Neuronal stem cell (in vitro differentiated cells): ENCODE results near the gene C16orf89.

Experiments
- DNase-seq: peaks from one replicate; pipeline ENCODE4 v3.0.0-alpha.2; 2013; ENCODE audit warnings: low spot score
- H2AFZ ChIP-seq: one replicate; pipeline ENCODE4 v1.6.1; 2013; ENCODE audit warnings: mild to moderate bottlenecking, low read length, inconsistent platforms
- H2AK5ac ChIP-seq: 2 replicates; pipeline ENCODE4 v1.6.1; 2013; ENCODE audit warnings: low read depth, mild to moderate bottlenecking, inconsistent platforms, low read length, moderate library complexity, mixed read lengths
- H2BK120ac ChIP-seq: 2 replicates; pipeline ENCODE4 v1.6.1; 2013; ENCODE audit warnings: low read depth, mild to moderate bottlenecking, inconsistent platforms, low read length, moderate library complexity, mixed read lengths
- H2BK12ac ChIP-seq: one replicate; pipeline ENCODE4 v1.6.1; 2013; ENCODE audit warnings: low read length, inconsistent platforms
- H2BK15ac ChIP-seq: 2 replicates; pipeline ENCODE4 v1.6.1; 2013; ENCODE audit warnings: mild to moderate bottlenecking, low read length, inconsistent platforms, mixed read lengths
- H2BK5ac ChIP-seq: one replicate; pipeline ENCODE4 v1.6.1; 2013; ENCODE audit warnings: inconsistent platforms, mild to moderate bottlenecking, low read length, moderate library complexity
- H3K14ac ChIP-seq: one replicate; pipeline ENCODE4 v1.6.1; 2013; ENCODE audit warnings: low read length, inconsistent platforms
- H3K18ac ChIP-seq: 2 replicates; pipeline ENCODE4 v1.6.1; 2013; ENCODE audit warnings: low read length, inconsistent platforms
- H3K23ac ChIP-seq: 2 replicates; pipeline ENCODE4 v1.6.1; 2013; ENCODE audit warnings: low read depth, mild to moderate bottlenecking, mixed read lengths, low read length, inconsistent platforms; ENCODE audit not compliant: poor library complexity
- H3K27ac ChIP-seq: replicated peaks from 3 replicates; pipeline ENCODE4 v1.5.1; 2013; ENCODE audit warnings: low read length, inconsistent platforms
- H3K27me3 ChIP-seq, 3 experiments: 2 replicates each; pipeline ENCODE4 v1.6.1; 2013; ENCODE audit warnings: low read length in 3 of 3, mild to moderate bottlenecking in 2 of 3, inconsistent platforms in 1 of 3, low read depth in 1 of 3, mixed read lengths in 1 of 3, moderate library complexity in 1 of 3; ENCODE audit not compliant: control insufficient read depth in 3 of 3, insufficient read depth in 3 of 3
- H3K36me3 ChIP-seq, 2 donors: replicated peaks in 1 of 2; 2 replicates each; pipeline ENCODE4 v1.6.1; 2013; ENCODE audit warnings: low read length in 2 of 2; ENCODE audit not compliant: control insufficient read depth in 2 of 2, insufficient read depth in 2 of 2
- H3K4ac ChIP-seq: 2 replicates; pipeline ENCODE4 v1.6.1; 2013; ENCODE audit warnings: inconsistent platforms, mild to moderate bottlenecking, low read length, moderate library complexity
- H3K4me1 ChIP-seq, 2 donors: 1 replicate in 1 of 2; 2 replicates in 1 of 2; pipeline ENCODE4 v1.6.1; 2013; ENCODE audit warnings: low read length in 2 of 2, low read depth in 1 of 2; ENCODE audit not compliant: control insufficient read depth in 2 of 2, insufficient read depth in 1 of 2
- H3K4me2 ChIP-seq: one replicate; pipeline ENCODE4 v1.6.1; 2013; ENCODE audit warnings: mild to moderate bottlenecking, low read length, inconsistent platforms; ENCODE audit not compliant: insufficient read depth, poor library complexity, severe bottlenecking
- H3K4me3 ChIP-seq, 2 donors: 2 replicates each; pipeline ENCODE4 v1.5.1; 2013; ENCODE audit warnings: low read length in 2 of 2, mild to moderate bottlenecking in 2 of 2, inconsistent platforms in 1 of 2, moderate library complexity in 1 of 2
- H3K79me1 ChIP-seq: one replicate; pipeline ENCODE4 v1.6.1; 2013; ENCODE audit warnings: low read depth, mild to moderate bottlenecking, inconsistent platforms, low read length, moderate library complexity
- H3K9ac ChIP-seq: one replicate; pipeline ENCODE4 v1.6.1; 2013; ENCODE audit warnings: mild to moderate bottlenecking, low read depth, low read length, inconsistent platforms; ENCODE audit not compliant: poor library complexity
- H3K9me3 ChIP-seq, 2 donors: replicated peaks in 1 of 2; 2 replicates each; pipeline versions ENCODE3 to v1.6.1; 2013; ENCODE audit warnings: low read length in 2 of 2, mild to moderate bottlenecking in 2 of 2, inconsistent platforms in 1 of 2, low read depth in 1 of 2, mixed read lengths in 1 of 2, moderate library complexity in 1 of 2; ENCODE audit not compliant: control insufficient read depth in 2 of 2, insufficient read depth in 1 of 2
- H4K8ac ChIP-seq: one replicate; pipeline ENCODE4 v1.6.1; 2013; ENCODE audit warnings: low read depth, mild to moderate bottlenecking, inconsistent platforms, low read length, moderate library complexity
- H4K91ac ChIP-seq: one replicate; pipeline ENCODE4 v1.6.1; 2013; ENCODE audit warnings: low read length, low read depth, mild to moderate bottlenecking, inconsistent platforms; ENCODE audit not compliant: poor library complexity
- WGBS, 2 donors: extraction: QIAGEN DNeasy Blood & Tissue Kit; methylation state at CpG; one replicate each; pipeline ENCODE4 v1.1.7; 2013; ENCODE audit warnings: missing lambda C conversion rate in 2 of 2, mixed read lengths in 1 of 2; ENCODE audit not compliant: insufficient read length in 2 of 2, insufficient replicate concordance in 1 of 2; ENCODE audit errors: extremely low coverage in 2 of 2; 5-methylcytosine and 5-hydroxymethylcytosine counted together

Gene C16orf89

DNA sequence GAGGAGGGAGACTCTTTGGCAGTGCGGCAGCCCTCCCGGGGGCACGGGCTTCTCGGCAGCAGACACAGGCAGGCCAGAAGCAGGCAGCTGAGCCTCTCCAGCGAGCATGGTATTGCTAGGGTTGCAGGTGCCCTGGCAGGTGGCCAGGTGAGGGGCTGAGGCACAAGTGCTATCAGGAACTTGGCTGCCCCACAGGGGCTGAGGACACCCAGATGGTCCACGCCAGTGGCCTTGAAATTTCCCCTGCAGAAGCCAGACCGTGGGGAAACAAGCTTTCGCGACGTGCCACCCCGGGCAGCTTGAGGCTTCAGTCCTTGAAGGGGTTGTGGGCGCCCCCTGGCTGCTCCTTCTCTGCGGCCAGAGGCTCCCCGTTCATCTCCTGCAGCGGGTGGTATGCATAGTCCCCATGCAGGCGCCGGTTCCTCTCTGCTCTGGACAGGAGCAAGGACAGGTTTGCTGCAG lies 40.6 kb downstream of the C16orf89 start:
- Histone ChIP-seq H3K4me1 (no peaks in the 10 kb centered on the region), H3K27me3 (no peaks in the 10 kb centered on the region), H2AFZ (peak overlapping the region; percentile 44), H3K9me3 (no peaks in the 10 kb centered on the region), H3K23ac (no peak overlapping the region), H4K8ac (no peak overlapping the region), H3K79me1 (peaks cover 4% of the 10 kb centered on the region), H2BK5ac (no peak overlapping the region), H3K14ac (no peak overlapping the region), H3K18ac (no peak overlapping the region), H2BK12ac (no peak overlapping the region), H3K36me3 (no peaks in the 10 kb centered on the region), H3K27ac (no peak overlapping the region), H2AK5ac (peak overlapping the region; percentile 0), H3K9ac (no peak overlapping the region), H4K91ac (no peak overlapping the region), H3K4me2 (no peak overlapping the region), H3K4me3 (no peak overlapping the region), H2BK15ac (no peak overlapping the region), H2BK120ac (no peak overlapping the region), H3K4ac (no peak overlapping the region)
- DNase-seq, result peak; percentile 46
- no CpG with 5 or more reads among the region's 17 CpGs for WGBS, 2 donors

GRCh38 chr16:5024632-5025031 lies 41.1 kb downstream of the C16orf89 start:
- Histone ChIP-seq H2BK120ac (no peak overlapping the region), H3K4me2 (no peak overlapping the region), H2BK12ac (no peak overlapping the region), H3K18ac (no peak overlapping the region), H3K14ac (no peak overlapping the region), H4K8ac (no peak overlapping the region), H2BK5ac (no peak overlapping the region), H3K9ac (no peak overlapping the region), H3K27me3 (peaks cover 0 to 2% (median 0%) of the 10 kb centered on the region in 3 experiments), H2BK15ac (no peak overlapping the region), H4K91ac (no peak overlapping the region), H3K79me1 (peaks cover 2% of the 10 kb centered on the region), H3K4ac (no peak overlapping the region), H3K9me3 (no peaks in the 10 kb centered on the region), H3K4me1 (no peaks in the 10 kb centered on the region), H2AK5ac (no peak overlapping the region), H2AFZ (no peak overlapping the region), H3K23ac (no peak overlapping the region), H3K27ac (no peak overlapping the region), H3K36me3 (no peaks in the 10 kb centered on the region), H3K4me3 (no peak overlapping the region)
- DNase-seq, result no peak
- no CpG with 5 or more reads among the region's 4 CpGs for WGBS, 2 donors

- H3K79me1 ChIP-seq, result no peaks in the 10 kb centered on the region
- no peak overlapping the region for H3K4me2 ChIP-seq
- H4K8ac ChIP-seq, result no peak overlapping the region
- no peak overlapping the region for H3K18ac ChIP-seq
- H3K27me3 ChIP-seq, result peaks cover 0 to 2% (median 0%) of the 10 kb centered on the region in 3 experiments
- no peak for DNase-seq
- H2AFZ ChIP-seq, result no peak overlapping the region
- no peak overlapping the region for H2BK120ac ChIP-seq
- no peak overlapping the region for H3K9ac ChIP-seq
- H3K27ac ChIP-seq, result no peak overlapping the region
- whole genome bisulfite sequencing, 2 donors, result no CpG with 5 or more reads among the region's 6 CpGs
- no peak overlapping the region for H3K23ac ChIP-seq
- no peak overlapping the region for H2BK5ac ChIP-seq
- H3K14ac ChIP-seq, result no peak overlapping the region
- no peak overlapping the region for H2BK15ac ChIP-seq
- H3K4me3 ChIP-seq, result no peak overlapping the region
- no peaks in the 10 kb centered on the region for H3K4me1 ChIP-seq
- H3K4ac ChIP-seq, result no peak overlapping the region
- peak overlapping the region; percentile 49 for H2AK5ac ChIP-seq
- peak overlapping the region; percentile 44 for H2BK12ac ChIP-seq
- H3K9me3 ChIP-seq, result no peaks in the 10 kb centered on the region
- no peak overlapping the region for H4K91ac ChIP-seq
- no peaks in the 10 kb centered on the region for H3K36me3 ChIP-seq
These were observed 43.2 kb downstream of the C16orf89 start for GRCh38 chr16:5022521-5022920.

DNA sequence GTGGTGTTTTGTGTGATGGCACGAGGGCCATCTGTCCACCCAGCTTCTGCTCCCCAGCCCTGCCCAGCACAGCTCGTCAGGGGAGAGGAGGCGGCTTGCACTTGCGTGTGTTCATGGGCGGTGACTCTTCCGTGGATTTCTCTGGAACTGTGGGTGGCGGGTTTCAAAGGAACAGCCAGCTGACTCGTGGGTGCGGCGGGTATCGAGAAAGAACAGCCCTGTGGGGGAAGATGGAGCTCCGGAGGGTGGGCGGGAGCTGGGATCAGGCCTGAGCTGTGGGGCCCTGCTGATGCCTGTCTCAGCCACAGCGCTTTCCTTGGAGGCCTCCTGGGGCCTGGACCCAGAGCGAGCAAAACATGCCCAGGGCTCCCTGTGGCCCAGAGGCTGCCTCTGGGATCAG lies 45.2 kb downstream of the C16orf89 start:
- Histone ChIP-seq H3K23ac (peak overlapping the region; percentile 3), H3K4me1 (no peaks in the 10 kb centered on the region), H2AFZ (peak overlapping the region; percentile 41), H2BK120ac (no peak overlapping the region), H3K9me3 (peaks cover 0 to 1% of the 10 kb centered on the region in 2 donors), H2BK5ac (no peak overlapping the region), H2BK12ac (no peak overlapping the region), H3K14ac (no peak overlapping the region), H3K27me3 (peaks cover 0 to 2% (median 0%) of the 10 kb centered on the region in 3 experiments), H3K4ac (no peak overlapping the region), H2BK15ac (no peak overlapping the region), H3K4me2 (no peak overlapping the region), H3K27ac (no peak overlapping the region), H3K9ac (no peak overlapping the region), H3K18ac (peak overlapping the region; percentile 40), H3K36me3 (no peaks in the 10 kb centered on the region), H2AK5ac (peak overlapping the region; percentile 81), H3K79me1 (no peaks in the 10 kb centered on the region), H4K91ac (no peak overlapping the region), H3K4me3 (no peak overlapping the region), H4K8ac (no peak overlapping the region)
- no CpG with 5 or more reads among the region's 15 CpGs for WGBS, 2 donors
- no peak for DNase-seq
